ENCODE measurements around the gene SHROOM3. TPM values are rescaled to one million over a fixed set of nuclear protein-coding genes. Genes with fewer than 3 reads are reported as not detected.

Gene SHROOM3
- total RNA-seq, 1 experiment from 2014 or later: 27.6 TPM

GRCh38 chr4:76429636-76430035, 5.4 kb upstream of the SHROOM3 start:
- H4K8ac ChIP-seq (replicated peaks; ENCODE audit: insufficient read length, low read depth, low read length): no peak overlapping the region
- H2BK120ac ChIP-seq (ENCODE audit: low read depth, low read length, poor library complexity, severe bottlenecking): no peak overlapping the region
- no peaks in the 10 kb centered on the region for H3K27me3 ChIP-seq (ENCODE audit: insufficient read depth, low read length)
- no peaks in the 10 kb centered on the region for H3K79me2 ChIP-seq (ENCODE audit: insufficient read depth, low read length)
- H2AFZ ChIP-seq (ENCODE audit: low read length): no peak overlapping the region
- no peak overlapping the region for H3K23ac ChIP-seq (ENCODE audit: insufficient read length, low read depth, low read length)
- Mint-ChIP-seq H3K4me3 (no peak overlapping the region), H3K9me3 (no peaks in the 10 kb centered on the region; a peak in 1 of 5 replicates), H3K27me3 (ENCODE audit: low read depth) (no peaks in the 10 kb centered on the region), H3K27ac (no peak overlapping the region), H3K4me1 (peaks cover 25 to 28% of the 10 kb centered on the region in 2 experiments), H3K36me3 (ENCODE audit: insufficient read depth in 1 of 3, low read depth in 3 of 3) (no peaks in the 10 kb centered on the region)
- no peak overlapping the region for H3K9ac ChIP-seq (ENCODE audit: extremely low read depth, insufficient read length, low read length)
- DNase-seq: no peak
- no peaks in the 10 kb centered on the region for H4K20me1 ChIP-seq (ENCODE audit: control insufficient read depth, insufficient read depth, insufficient read length)
- H3K14ac ChIP-seq (ENCODE audit: insufficient read depth, low read length): no peak overlapping the region
- H2BK20ac ChIP-seq (ENCODE audit: low read depth, low read length, poor library complexity, severe bottlenecking): no peak overlapping the region
- H3K4me2 ChIP-seq (ENCODE audit: insufficient read depth, insufficient read length, low read length): no peak overlapping the region
- H4K91ac ChIP-seq (ENCODE audit: insufficient read length, low read depth, low read length): no peak overlapping the region
- peaks cover 2% of the 10 kb centered on the region for H3K4me1 ChIP-seq (ENCODE audit: insufficient read depth, low read length)
- no peaks in the 10 kb centered on the region for H3K79me1 ChIP-seq (ENCODE audit: insufficient read depth, low read depth, low read length, poor library complexity, severe bottlenecking)
- WGBS (ENCODE audit: extremely low coverage, insufficient read length, low lambda C conversion rate): no CpG with 5 or more reads among the region's 1 CpG
- H2BK15ac ChIP-seq (ENCODE audit: low read depth, low read length): no peak overlapping the region
- no peak for TF ChIP-seq CTCF (conservative IDR thresholded peaks at IDR 0.05)
- no peak overlapping the region for H3K18ac ChIP-seq (ENCODE audit: insufficient read length, low read depth, low read length)
- no peak overlapping the region for H3T11ph ChIP-seq (ENCODE audit: low read length)
- no peak overlapping the region for H2BK12ac ChIP-seq (ENCODE audit: insufficient read length, low read depth, low read length)
- H2AK5ac ChIP-seq (ENCODE audit: insufficient read length, low read length): no peak overlapping the region
- no peak overlapping the region for H4K5ac ChIP-seq (ENCODE audit: insufficient read length, low read depth, low read length)
- H3K27ac ChIP-seq (ENCODE audit: insufficient read length, low read depth, low read length): no peak overlapping the region
- H3K4ac ChIP-seq (ENCODE audit: low read depth, low read length): no peak overlapping the region
- H2BK5ac ChIP-seq (ENCODE audit: insufficient read length, low read length): no peak overlapping the region
- no peaks in the 10 kb centered on the region for H3K9me3 ChIP-seq (ENCODE audit: control insufficient read depth, low read depth, low read length)
- H3K56ac ChIP-seq (ENCODE audit: insufficient read length, low read depth, low read length): no peak overlapping the region
- no peaks in the 10 kb centered on the region for H3K23me2 ChIP-seq (ENCODE audit: insufficient read length, low read depth, low read length, poor library complexity, severe bottlenecking)
